Stimulated activated CD4-positive, alpha-beta T cell treated with anti-CD3 and anti-CD28 coated beads, Interleukin-4, amount 100 ng/mL, for 24 hours (primary cell): Measurements from ENCODE around the gene CFAP20DC.

ENCODE experiments used
- DNase-seq: peaks from one replicate; pipeline ENCODE4 v3.0.0-alpha.2; 2020

The CFAP20DC gene

GRCh38 chr3:58794750-58795149 is 255.1 kb downstream of the CFAP20DC start:
- DNase-seq: no peak

GRCh38 chr3:58793938-58794337 is 255.9 kb downstream of the CFAP20DC start:
- DNase-seq: no peak

- no peak for DNase-seq
These were observed 256.8 kb downstream of the CFAP20DC start for GRCh38 chr3:58792921-58793451.

- DNase-seq: no peak
These were observed 260.4 kb downstream of the CFAP20DC start for GRCh38 chr3:58789385-58789784.

GRCh38 chr3:58784888-58785287 is 264.9 kb downstream of the CFAP20DC start:
- DNase-seq: no peak

GRCh38 chr3:58784425-58784824 is 265.4 kb downstream of the CFAP20DC start:
- no peak for DNase-seq

- DNase-seq: no peak
These were observed 266.0 kb downstream of the CFAP20DC start for GRCh38 chr3:58783845-58784244.

GRCh38 chr3:58779934-58780333 is 269.9 kb downstream of the CFAP20DC start:
- DNase-seq: no peak

- DNase-seq: no peak
These were observed 273.6 kb downstream of the CFAP20DC start for GRCh38 chr3:58776231-58776630.

GRCh38 chr3:58772462-58772861 is 277.4 kb downstream of the CFAP20DC start:
- no peak for DNase-seq

GRCh38 chr3:58769065-58769464 is 280.8 kb downstream of the CFAP20DC start:
- no peak for DNase-seq

- no peak for DNase-seq
These were observed 283.1 kb downstream of the CFAP20DC start for GRCh38 chr3:58766587-58767282.

- DNase-seq: no peak
These were observed 294.7 kb downstream of the CFAP20DC start for GRCh38 chr3:58755150-58755549.

- no peak for DNase-seq
These were observed 295.8 kb downstream of the CFAP20DC start for GRCh38 chr3:58754074-58754473.

GRCh38 chr3:58751882-58752567 is 297.8 kb downstream of the CFAP20DC start:
- DNase-seq: no peak

- DNase-seq: no peak
These were observed 298.6 kb downstream of the CFAP20DC start for GRCh38 chr3:58751235-58751634.

- DNase-seq: no peak
These were observed 299.9 kb downstream of the CFAP20DC start for GRCh38 chr3:58749948-58750347.

- DNase-seq: no peak
These were observed 301.8 kb downstream of the CFAP20DC start for GRCh38 chr3:58748024-58748423.

- DNase-seq: no peak
These were observed 303.1 kb downstream of the CFAP20DC start for GRCh38 chr3:58746758-58747157.

GRCh38 chr3:58743296-58743695 is 306.5 kb downstream of the CFAP20DC start:
- DNase-seq: no peak

GRCh38 chr3:58742239-58742638 is 307.6 kb downstream of the CFAP20DC start:
- no peak for DNase-seq

GRCh38 chr3:58737644-58738043 is 312.2 kb downstream of the CFAP20DC start:
- DNase-seq: no peak

GRCh38 chr3:58731673-58732072 is 318.2 kb downstream of the CFAP20DC start:
- DNase-seq: no peak

- DNase-seq: no peak
These were observed 321.1 kb downstream of the CFAP20DC start for GRCh38 chr3:58728723-58729122.
